ENCODE results near the gene IRS1. TPM values are rescaled to one million over a fixed set of nuclear protein-coding genes. Genes with fewer than 3 reads are reported as not detected.
A peak's percentile ranks its signal among the peaks of the same experiment; 100 is the strongest.

The IRS1 gene
- total RNA-seq, 4 donors from 2014 or later, result 6.2 to 20.9 (median 12.8) TPM

- Histone ChIP-seq H3K27me3 (no peaks in the 10 kb centered on the region), H3K4me3 (no peak overlapping the region), H3K4me1 (peaks cover 16 to 39% (median 21%) of the 10 kb centered on the region in 4 donors), H3K27ac (peak overlapping the region in 2 of 4 donors; percentile 100), H3K9me3 (no peaks in the 10 kb centered on the region), H3K36me3 (no peaks in the 10 kb centered on the region)
- in situ Hi-C loops (cut with MboI; ENCODE audit: low pct_ligation_motif_present in 1 of 4, low pct_unique_long_range_greater_than_20kb in 1 of 4, low sequenced_read_pairs in 3 of 4) (no loop called here), intact Hi-C loops (cut with DNase I; ENCODE audit: low total_unique reads) (loop anchor here (5.0 kb wide), 1 partner anchor 116 kb away; no protein-coding TSS in a partner anchor)
- 49 to 51% methylated on average over 3 of the region's 3 CpGs for WGBS, 2 donors (ENCODE audit: low coverage in 1 of 2)
- no peak for DNase-seq
- TF ChIP-seq POLR2AphosphoS5 (IDR thresholded peaks at IDR 0.05) (no peak), POLR2A (IDR thresholded peaks at IDR 0.05) (no peak), EP300 (IDR thresholded peaks at IDR 0.05; ENCODE audit: low read depth) (no peak), CTCF (IDR thresholded peaks at IDR 0.05) (no peak)
Measured at GRCh38 chr2:226838722-226839121, 39.1 kb upstream of the IRS1 start.

- H3K4me1 ChIP-seq, result peaks cover 16 to 39% (median 21%) of the 10 kb centered on the region in 4 donors
- intact Hi-C loops (cut with DNase I; ENCODE audit: low total_unique reads) (loop anchor here (5.0 kb wide), 1 partner anchor 116 kb away; no protein-coding TSS in a partner anchor), in situ Hi-C loops (cut with MboI; ENCODE audit: low pct_ligation_motif_present in 1 of 4, low pct_unique_long_range_greater_than_20kb in 1 of 4, low sequenced_read_pairs in 3 of 4) (no loop called here)
- no peaks in the 10 kb centered on the region for H3K27me3 ChIP-seq
- no peak for TF ChIP-seq POLR2A (IDR thresholded peaks at IDR 0.05)
- TF ChIP-seq CTCF (IDR thresholded peaks at IDR 0.05), result no peak
- no peak for TF ChIP-seq POLR2AphosphoS5 (IDR thresholded peaks at IDR 0.05)
- TF ChIP-seq EP300 (IDR thresholded peaks at IDR 0.05; ENCODE audit: low read depth), result no peak
- H3K4me3 ChIP-seq, result no peak overlapping the region
- H3K27ac ChIP-seq, result peak overlapping the region; percentile 99 to 100 (median 100)
- 86 to 89% methylated on average over 9 to 12 of the region's 12 CpGs for WGBS, 2 donors (ENCODE audit: low coverage in 1 of 2)
- no peaks in the 10 kb centered on the region for H3K9me3 ChIP-seq
- H3K36me3 ChIP-seq, result no peaks in the 10 kb centered on the region
- DNase-seq, result no peak
Measured at GRCh38 chr2:226837787-226838603, 38.4 kb upstream of the IRS1 start.

GRCh38 chr2:226837334-226837733 is 37.7 kb upstream of the IRS1 start:
- Histone ChIP-seq H3K9me3 (no peaks in the 10 kb centered on the region), H3K27ac (peak overlapping the region; percentile 99 to 100 (median 100)), H3K36me3 (no peaks in the 10 kb centered on the region), H3K27me3 (no peaks in the 10 kb centered on the region), H3K4me1 (peaks cover 16 to 39% (median 21%) of the 10 kb centered on the region in 4 donors), H3K4me3 (peak overlapping the region in 1 of 4 donors; percentile 94)
- in situ Hi-C loops (cut with MboI; ENCODE audit: low pct_ligation_motif_present in 1 of 4, low pct_unique_long_range_greater_than_20kb in 1 of 4, low sequenced_read_pairs in 3 of 4), result no loop called here
- DNase-seq, result no peak
- 76 to 84% methylated on average over 7 of the region's 7 CpGs for WGBS, 2 donors (ENCODE audit: low coverage in 1 of 2)
- TF ChIP-seq EP300 (IDR thresholded peaks at IDR 0.05; ENCODE audit: low read depth), result no peak
- no peak for TF ChIP-seq CTCF (IDR thresholded peaks at IDR 0.05)
- intact Hi-C loops (cut with DNase I; ENCODE audit: low total_unique reads), result loop anchor here (5.0 kb wide), 1 partner anchor 115 kb away; no protein-coding TSS in a partner anchor

- Histone ChIP-seq H3K36me3 (no peaks in the 10 kb centered on the region), H3K4me1 (peaks cover 16 to 39% (median 21%) of the 10 kb centered on the region in 4 donors), H3K27ac (peak overlapping the region; percentile 99 to 100 (median 100)), H3K9me3 (no peaks in the 10 kb centered on the region), H3K27me3 (no peaks in the 10 kb centered on the region), H3K4me3 (peak overlapping the region; percentile 70 to 94 (median 82))
- no peak for DNase-seq
- TF ChIP-seq POLR2A (IDR thresholded peaks at IDR 0.05) (no peak), POLR2AphosphoS5 (IDR thresholded peaks at IDR 0.05) (no peak)
- intact Hi-C loops (cut with DNase I; ENCODE audit: low total_unique reads) (loop anchor here (5.0 kb wide), 1 partner anchor 114 kb away; no protein-coding TSS in a partner anchor), in situ Hi-C loops (cut with MboI; ENCODE audit: low pct_ligation_motif_present in 1 of 4, low pct_unique_long_range_greater_than_20kb in 1 of 4, low sequenced_read_pairs in 3 of 4) (no loop called here)
- 1 to 2% methylated on average over 6 of the region's 6 CpGs for WGBS, 2 donors (ENCODE audit: low coverage in 1 of 2)
Measured at GRCh38 chr2:226836548-226836885, 36.9 kb upstream of the IRS1 start.
